Kidney (tissue), 14 donors: Measurements from ENCODE around the gene R3HCC1L. TPM values are rescaled to one million over a fixed set of nuclear protein-coding genes. Genes with fewer than 3 reads are reported as not detected.

ENCODE experiments used
- DNase-seq, 5 donors: peaks; one replicate each; pipeline ENCODE4 v3.0.0-alpha.2; 2013 to 2020
- FAIRE-seq: peaks from 2 replicates; lab custom pipeline; 2012; peaks lifted over from hg19 to GRCh38; lab: Jason Lieb, UNC
- H3K27ac ChIP-seq, 2 donors: one replicate each; pipeline ENCODE4 v1.7.0; 2013; ENCODE audit warnings: low read depth in 2 of 2, low read length in 2 of 2, inconsistent platforms in 1 of 2
- H3K27me3 ChIP-seq: one replicate; pipeline ENCODE4 v1.7.1; 2013; ENCODE audit warnings: low read length, inconsistent platforms; ENCODE audit not compliant: control insufficient read depth, insufficient read depth
- H3K36me3 ChIP-seq, 3 donors: one replicate each; pipeline versions ENCODE4 v1.7.0 to v1.7.1; 2013; ENCODE audit warnings: low read length in 3 of 3, control low read depth in 1 of 3, inconsistent platforms in 1 of 3; ENCODE audit not compliant: insufficient read depth in 3 of 3, control insufficient read depth in 2 of 3
- H3K4me1 ChIP-seq, 3 donors: one replicate each; pipeline versions ENCODE4 v1.7.0 to v1.7.1; 2013; ENCODE audit warnings: low read length in 3 of 3, inconsistent platforms in 1 of 3, low read depth in 1 of 3; ENCODE audit not compliant: control insufficient read depth in 2 of 3, insufficient read depth in 2 of 3
- H3K4me3 ChIP-seq, 3 donors: one replicate each; pipeline versions ENCODE4 v1.7.0 to v1.8.1; 2013; ENCODE audit warnings: low read length in 3 of 3, control low read depth in 1 of 3, inconsistent platforms in 1 of 3
- H3K9ac ChIP-seq, 3 donors: one replicate each; pipeline versions ENCODE4 v1.7.0 to v1.7.1; 2013; ENCODE audit warnings: low read length in 3 of 3, control low read depth in 1 of 3, inconsistent platforms in 1 of 3
- H3K9me3 ChIP-seq, 3 donors: one replicate each; pipeline versions ENCODE4 v1.7.0 to v1.7.1; 2013; ENCODE audit warnings: low read length in 3 of 3, control low read depth in 1 of 3, inconsistent platforms in 1 of 3; ENCODE audit not compliant: control insufficient read depth in 2 of 3, insufficient read depth in 1 of 3
- CTCF ChIP-seq: IDR thresholded peaks from 3 replicates; pipeline ENCODE4 v1.5.1; 2012; ENCODE audit warnings: mild to moderate bottlenecking, moderate library complexity, borderline replicate concordance; ENCODE audit not compliant: insufficient read depth; ENCODE audit errors: extremely low read depth
- intact Hi-C: fragments of 100-400 bp; cut with DNase I; formaldehyde crosslinking; loops from one replicate; pipeline ENCODE4 v1.11.1; 2022
- polyA plus RNA-seq: library from polyadenylated mRNA; stranded (reverse); fragments of 350-450 nt; fragmentation: Illumina TruSeq; extraction: RNeasy Lipid Tissue Mini Kit (QIAGEN cat#74804); gene quantifications from one replicate; pipeline ENCODE4 v1.2.3, GENCODE V29; 2014; ENCODE audit warnings: low read depth, low replicate concordance; ENCODE audit not compliant: insufficient read depth
- total RNA-seq: library from RNA; stranded (reverse); fragmentation: NEBNext Ultra II Directional; extraction: Animal tissue kit (Norgen Biotek cat#: 25700); gene quantifications from one replicate; pipeline ENCODE4 v1.2.1, GENCODE V29; 2021
- donor health status: control.
- donor health status: control.
- donor health status: control.
- donor health status: control.
- donor health status: control.
- donor health status: DM: yes; HTN: yes; CAD: no.
- donor health status: Normal renal cell carcinoma (clear cell type).

R3HCC1L gene
- total and polyA plus RNA-seq, 2 donors from 2014 or later, result 9.7 to 17.0 TPM

GRCh38 chr10:98138031-98138430 lies 3.6 kb downstream of the R3HCC1L start:
- Histone ChIP-seq H3K4me3 (no peak overlapping the region), H3K9me3 (no peaks in the 10 kb centered on the region), H3K36me3 (no peaks in the 10 kb centered on the region), H3K27me3 (no peaks in the 10 kb centered on the region), H3K9ac (no peak overlapping the region), H3K4me1 (peaks cover 0 to 6% (median 5%) of the 10 kb centered on the region in 3 donors), H3K27ac (no peak overlapping the region)
- no peak for FAIRE-seq
- no peak for DNase-seq
- intact Hi-C loops, result no loop called here
- no peak for TF ChIP-seq CTCF

GRCh38 chr10:98139431-98139830 lies 5.0 kb downstream of the R3HCC1L start:
- no peaks in the 10 kb centered on the region for H3K9me3 ChIP-seq
- no peak for TF ChIP-seq CTCF
- DNase-seq (peak in 2 of 5 donors; percentile 16 to 34), FAIRE-seq (no peak)
- H3K36me3 ChIP-seq, result no peaks in the 10 kb centered on the region
- no peak overlapping the region for H3K27ac ChIP-seq
- no peak overlapping the region for H3K4me3 ChIP-seq
- H3K27me3 ChIP-seq, result no peaks in the 10 kb centered on the region
- H3K9ac ChIP-seq, result no peak overlapping the region
- peaks cover 0 to 6% (median 2%) of the 10 kb centered on the region in 3 donors for H3K4me1 ChIP-seq
- intact Hi-C loops, result no loop called here

- no peaks in the 10 kb centered on the region for H3K27me3 ChIP-seq
- FAIRE-seq (no peak), DNase-seq (no peak)
- no peaks in the 10 kb centered on the region for H3K36me3 ChIP-seq
- intact Hi-C loops, result no loop called here
- H3K9ac ChIP-seq, result no peak overlapping the region
- peaks cover 0 to 6% (median 2%) of the 10 kb centered on the region in 3 donors for H3K4me1 ChIP-seq
- no peak overlapping the region for H3K4me3 ChIP-seq
- no peak overlapping the region for H3K27ac ChIP-seq
- no peaks in the 10 kb centered on the region for H3K9me3 ChIP-seq
- no peak for TF ChIP-seq CTCF
Measured at GRCh38 chr10:98141484-98142073, 7.1 kb downstream of the R3HCC1L start.

- Histone ChIP-seq H3K4me3 (no peak overlapping the region), H3K36me3 (no peaks in the 10 kb centered on the region), H3K9me3 (peaks cover 0 to 5% (median 0%) of the 10 kb centered on the region in 3 donors), H3K27me3 (no peaks in the 10 kb centered on the region), H3K27ac (no peak overlapping the region), H3K4me1 (no peaks in the 10 kb centered on the region), H3K9ac (no peak overlapping the region)
- DNase-seq (no peak), FAIRE-seq (no peak)
- TF ChIP-seq CTCF, result no peak
- intact Hi-C loops, result no loop called here
Measured at GRCh38 chr10:98144985-98145384, 10.5 kb downstream of the R3HCC1L start.
